Cardiac septum (tissue), 1 donor: ENCODE measurements around the gene MYH2. TPM values are rescaled to one million over a fixed set of nuclear protein-coding genes. Genes with fewer than 3 reads are reported as not detected.

ENCODE experiments used
- DNase-seq: peaks from one replicate; pipeline ENCODE4 v3.0.0-alpha.2; 2020; ENCODE audit warnings: low spot score
- intact Hi-C: fragments of 100-400 bp; cut with DNase I; formaldehyde crosslinking; loops from one replicate; pipeline ENCODE4 v1.14.0; 2022
- total RNA-seq: library from RNA; stranded (reverse); fragmentation: NEBNext Ultra II Directional; extraction: Animal tissue kit (Norgen Biotek cat#: 25700); gene quantifications from one replicate; pipeline ENCODE4 v1.2.1, GENCODE V29; 2021
- donor health status: DM: no; HTN: no; CAD: no.

Gene MYH2
- total RNA-seq, 1 donor from 2014 or later, result 0.22 TPM

GRCh38 chr17:10518271-10519037, 31.0 kb downstream of the MYH2 start, which contains the start of gene MYH1:
Gene MYH1, minus strand, starts transcription at chr17:10518542. Its CDS starts 1,900 bp downstream, at chr17:10516642.
- intact Hi-C loops, result no loop called here
- no peak for DNase-seq

- intact Hi-C loops, result no loop called here
- no peak for DNase-seq
Measured at GRCh38 chr17:10516638-10517037, 32.8 kb downstream of the MYH2 start.

- DNase-seq, result no peak
- intact Hi-C loops, result no loop called here
Measured at GRCh38 chr17:10516065-10516464, 33.4 kb downstream of the MYH2 start.

- no peak for DNase-seq
- intact Hi-C loops, result no loop called here
Measured at GRCh38 chr17:10513299-10514067, 36.0 kb downstream of the MYH2 start.

- intact Hi-C loops, result no loop called here
- DNase-seq, result no peak
Measured at GRCh38 chr17:10512856-10513255, 36.6 kb downstream of the MYH2 start.

- intact Hi-C loops, result no loop called here
- no peak for DNase-seq
Measured at GRCh38 chr17:10499950-10500349, 49.5 kb downstream of the MYH2 start.

- intact Hi-C loops, result no loop called here
- no peak for DNase-seq
Measured at GRCh38 chr17:10492004-10492403, 57.5 kb downstream of the MYH2 start.

- no peak for DNase-seq
- intact Hi-C loops, result no loop called here
Measured at GRCh38 chr17:10482252-10482651, 67.2 kb downstream of the MYH2 start.

- DNase-seq, result no peak
- intact Hi-C loops, result no loop called here
Measured at GRCh38 chr17:10477701-10478100, 71.8 kb downstream of the MYH2 start.

GRCh38 chr17:10474536-10474935, 74.9 kb downstream of the MYH2 start:
- no peak for DNase-seq
- intact Hi-C loops, result no loop called here

- intact Hi-C loops, result no loop called here
- DNase-seq, result no peak
Measured at GRCh38 chr17:10471858-10472257, 77.6 kb downstream of the MYH2 start.

Other genes with a start within 250 kb of the MYH2 start
- not detected for gene MYH13, start 176.7 kb downstream of the MYH2 start, total RNA-seq
- 0.05 TPM for gene MYH8, start 127.7 kb downstream of the MYH2 start, total RNA-seq
- not detected for gene MYH4, start 80.1 kb downstream of the MYH2 start, total RNA-seq
- gene MYH1, start 31.1 kb downstream of the MYH2 start, total RNA-seq, result 0.16 TPM
- gene MYH3, start 107.7 kb upstream of the MYH2 start, total RNA-seq, result 1.5 TPM
- gene SCO1, start 147.9 kb upstream of the MYH2 start, total RNA-seq, result 36.3 TPM
- gene ADPRM, start 147.9 kb upstream of the MYH2 start, total RNA-seq, result 4.4 TPM
- 3.7 TPM for gene TMEM220, start 180.4 kb upstream of the MYH2 start, total RNA-seq